ENCODE measurements around the gene NKAIN2.

NKAIN2 gene
- 0 to 0.07 reads per million in 2 donors for total RNA-seq

GRCh38 chr6:123803504-123804013 is at the start of gene NKAIN2:
TSS of gene NKAIN2 (plus strand) at chr6:123803865.
- DNase-seq, result no peak

GRCh38 chr6:123759472-123759871 is 44.2 kb upstream of the NKAIN2 start:
- DNase-seq, result no peak

GRCh38 chr6:123763904-123764303 is 39.8 kb upstream of the NKAIN2 start:
- DNase-seq, result no peak

- DNase-seq, result no peak
Measured at GRCh38 chr6:123764722-123765121, 38.9 kb upstream of the NKAIN2 start.

- no peak for DNase-seq
Measured at GRCh38 chr6:123768921-123769320, 34.7 kb upstream of the NKAIN2 start.

- DNase-seq, result no peak
Measured at GRCh38 chr6:123769431-123769830, 34.2 kb upstream of the NKAIN2 start.

GRCh38 chr6:123770247-123770949 is 33.3 kb upstream of the NKAIN2 start:
- DNase-seq, result no peak

GRCh38 chr6:123771126-123771525 is 32.5 kb upstream of the NKAIN2 start:
- DNase-seq, result no peak

GRCh38 chr6:123777563-123777962 is 26.1 kb upstream of the NKAIN2 start:
- DNase-seq, result no peak

GRCh38 chr6:123780021-123780420 is 23.6 kb upstream of the NKAIN2 start:
- DNase-seq, result no peak

GRCh38 chr6:123784330-123784729 is 19.3 kb upstream of the NKAIN2 start:
- DNase-seq, result no peak

GRCh38 chr6:123785039-123785438 is 18.6 kb upstream of the NKAIN2 start:
- DNase-seq, result no peak

GRCh38 chr6:123788319-123788718 is 15.3 kb upstream of the NKAIN2 start:
- DNase-seq, result no peak

- no peak for DNase-seq
Measured at GRCh38 chr6:123794190-123794589, 9.5 kb upstream of the NKAIN2 start.

GRCh38 chr6:123794799-123795198 is 8.9 kb upstream of the NKAIN2 start:
- DNase-seq, result no peak

- DNase-seq, result no peak
Measured at GRCh38 chr6:123801067-123801466, 2.6 kb upstream of the NKAIN2 start.

GRCh38 chr6:123802351-123802696 is 1.3 kb upstream of the NKAIN2 start:
- no peak for DNase-seq

- DNase-seq, result peak; percentile 27
Measured at GRCh38 chr6:123802697-123803503, 765 bp upstream of the NKAIN2 start.

GRCh38 chr6:123804014-123804786 is 535 bp downstream of the NKAIN2 start:
- DNase-seq, result no peak

GRCh38 chr6:123804787-123805540 is 1.3 kb downstream of the NKAIN2 start:
- no peak for DNase-seq

GRCh38 chr6:123805921-123806320 is 2.3 kb downstream of the NKAIN2 start:
- no peak for DNase-seq

- DNase-seq, result no peak
Measured at GRCh38 chr6:123806561-123806960, 2.9 kb downstream of the NKAIN2 start.

- DNase-seq, result no peak
Measured at GRCh38 chr6:123808556-123808955, 4.9 kb downstream of the NKAIN2 start.
